HEK293 (cell line): ENCODE measurements around the gene RFK.

Experiments
- CTCF ChIA-PET: fragments of 350-600 bp; formaldehyde crosslinking; extraction: SDS; loops from one replicate; lab custom pipeline; 2021; ENCODE audit warnings: antibody characterized with exemption; lab: Yijun Ruan, JAX
- POLR2A ChIA-PET: fragments of 300-600 bp; formaldehyde crosslinking; extraction: SDS; loops from one replicate; lab custom pipeline; 2020; ENCODE audit warnings: antibody characterized with exemption, inconsistent platforms; lab: Yijun Ruan, JAX
- H3K27ac ChIP-seq: fragments of 200-500 bp; sonication (Bioruptor generic); 2 replicates; pipeline ENCODE4 v1.5.1; 2014; ENCODE audit warnings: low read depth, low read length, control low read depth, inconsistent platforms; ENCODE audit errors: extremely low read depth
- H3K36me3 ChIP-seq, 2 experiments: fragments of 200-500 bp in 1 of 2; sonication (Bioruptor generic) in 1 of 2; 1 replicate in 1 of 2; 2 replicates in 1 of 2; pipeline ENCODE4 v1.5.1; 2014 to 2017; ENCODE audit warnings: inconsistent platforms in 2 of 2, low read length in 2 of 2; ENCODE audit not compliant: control insufficient read depth in 2 of 2, insufficient read depth in 1 of 2
- H3K4me1 ChIP-seq: fragments of 200-500 bp; sonication (Bioruptor generic); 2 replicates; pipeline ENCODE4 v1.5.1; 2014; ENCODE audit warnings: mild to moderate bottlenecking, low read length, inconsistent platforms; ENCODE audit not compliant: control insufficient read depth, insufficient read depth
- H3K4me3 ChIP-seq: 2 replicates; pipeline ENCODE4 v1.5.1; 2011; ENCODE audit warnings: low read depth, mild to moderate bottlenecking, control low read depth, low read length, moderate library complexity
- H3K9me3 ChIP-seq: fragments of 200-500 bp; sonication (Bioruptor generic); 2 replicates; pipeline ENCODE4 v1.5.1; 2014; ENCODE audit warnings: low read depth, low read length, inconsistent platforms; ENCODE audit not compliant: control insufficient read depth, insufficient read depth
- ATF2 ChIP-seq: fragments of 450-650 bp; formaldehyde crosslinking; IDR thresholded peaks from 2 replicates; pipeline ENCODE4 v1.5.1; 2016; ENCODE audit warnings: missing biosample characterization, missing genetic modification characterization, low read depth
- BCL11A ChIP-seq: fragments of 450-650 bp; formaldehyde crosslinking; IDR thresholded peaks from 2 replicates; pipeline ENCODE4 v1.5.1; 2016; ENCODE audit warnings: low read depth, missing biosample characterization, missing genetic modification characterization
- BCL11B ChIP-seq: fragments of 450-650 bp; formaldehyde crosslinking; IDR thresholded peaks from 2 replicates; pipeline ENCODE4 v1.5.1; 2016; ENCODE audit warnings: low read depth, missing biosample characterization, missing genetic modification characterization
- GLIS2 ChIP-seq: fragments of 450-650 bp; formaldehyde crosslinking; IDR thresholded peaks from 2 replicates; pipeline ENCODE4 v1.5.1; 2016; ENCODE audit warnings: missing biosample characterization, missing genetic modification characterization
- HOXA7 ChIP-seq: sonication (generic); formaldehyde crosslinking; IDR thresholded peaks from 2 replicates; pipeline ENCODE4 v1.8.1; 2022; ENCODE audit warnings: missing genetic modification reagents, borderline replicate concordance
- KLF7 ChIP-seq: fragments of 450-650 bp; formaldehyde crosslinking; IDR thresholded peaks from 2 replicates; pipeline ENCODE4 v1.5.1; 2016; ENCODE audit warnings: missing biosample characterization, missing genetic modification characterization, borderline replicate concordance
- OVOL3 ChIP-seq: fragments of 450-650 bp; formaldehyde crosslinking; IDR thresholded peaks from 2 replicates; pipeline ENCODE4 v1.5.1; 2016; ENCODE audit warnings: missing biosample characterization, missing genetic modification characterization
- SCRT1 ChIP-seq: fragments of 450-650 bp; formaldehyde crosslinking; IDR thresholded peaks from 2 replicates; pipeline ENCODE4 v1.5.1; 2016; ENCODE audit warnings: missing biosample characterization, missing genetic modification characterization, borderline replicate concordance
- ZBTB10 ChIP-seq: fragments of 450-650 bp; formaldehyde crosslinking; IDR thresholded peaks from 2 replicates; pipeline ENCODE4 v1.5.1; 2016; ENCODE audit warnings: missing biosample characterization, missing genetic modification characterization
- ZBTB20 ChIP-seq: fragments of 450-650 bp; formaldehyde crosslinking; IDR thresholded peaks from 2 replicates; pipeline ENCODE4 v1.5.1; 2016; ENCODE audit warnings: missing biosample characterization, missing genetic modification characterization
- ZNF133 ChIP-seq: fragments of 450-650 bp; formaldehyde crosslinking; IDR thresholded peaks from 2 replicates; pipeline ENCODE4 v1.5.1; 2016; ENCODE audit warnings: missing biosample characterization, missing genetic modification characterization
- ZNF138 ChIP-seq: fragments of 450-650 bp; formaldehyde crosslinking; IDR thresholded peaks from 2 replicates; pipeline ENCODE4 v1.5.1; 2016; ENCODE audit warnings: missing biosample characterization, missing genetic modification characterization, borderline replicate concordance
- ZNF266 ChIP-seq: fragments of 450-650 bp; formaldehyde crosslinking; IDR thresholded peaks from 2 replicates; pipeline ENCODE4 v1.5.1; 2016; ENCODE audit warnings: missing biosample characterization, missing genetic modification characterization, low read depth
- ZNF341 ChIP-seq: fragments of 450-650 bp; formaldehyde crosslinking; IDR thresholded peaks from 2 replicates; pipeline ENCODE4; 2016; ENCODE audit warnings: low read depth, missing biosample characterization, missing genetic modification characterization
- ZNF416 ChIP-seq: fragments of 450-650 bp; formaldehyde crosslinking; IDR thresholded peaks from 2 replicates; pipeline ENCODE4 v1.5.1; 2016; ENCODE audit warnings: missing biosample characterization, missing genetic modification characterization
- ZNF518A ChIP-seq: fragments of 450-650 bp; formaldehyde crosslinking; conservative IDR thresholded peaks from 2 replicates; pipeline ENCODE4 v1.5.1; 2016; ENCODE audit warnings: low read depth, missing biosample characterization, missing genetic modification characterization
- ZNF571 ChIP-seq: fragments of 450-650 bp; formaldehyde crosslinking; IDR thresholded peaks from 2 replicates; pipeline ENCODE4 v1.5.0; 2017; ENCODE audit warnings: missing biosample characterization, missing genetic modification characterization
- ZNF645 ChIP-seq: fragments of 450-650 bp; formaldehyde crosslinking; IDR thresholded peaks from 2 replicates; pipeline ENCODE4; 2016; ENCODE audit warnings: missing biosample characterization, missing genetic modification characterization
- ZSCAN23 ChIP-seq: fragments of 450-650 bp; formaldehyde crosslinking; IDR thresholded peaks from 2 replicates; pipeline ENCODE4 v1.5.1; 2016; ENCODE audit warnings: missing biosample characterization, missing genetic modification characterization
- TF ChIP-seq, protein P1 (sequence below): fragments of 450-650 bp; formaldehyde crosslinking; IDR thresholded peaks from 2 replicates; pipeline ENCODE4 v1.5.1; 2017; ENCODE audit warnings: missing biosample characterization, missing genetic modification characterization
- TF ChIP-seq, protein P2 (sequence below): fragments of 450-650 bp; formaldehyde crosslinking; IDR thresholded peaks from 2 replicates; pipeline ENCODE4 v1.5.1; 2016; ENCODE audit warnings: missing biosample characterization, missing genetic modification characterization

RFK gene

DNA sequence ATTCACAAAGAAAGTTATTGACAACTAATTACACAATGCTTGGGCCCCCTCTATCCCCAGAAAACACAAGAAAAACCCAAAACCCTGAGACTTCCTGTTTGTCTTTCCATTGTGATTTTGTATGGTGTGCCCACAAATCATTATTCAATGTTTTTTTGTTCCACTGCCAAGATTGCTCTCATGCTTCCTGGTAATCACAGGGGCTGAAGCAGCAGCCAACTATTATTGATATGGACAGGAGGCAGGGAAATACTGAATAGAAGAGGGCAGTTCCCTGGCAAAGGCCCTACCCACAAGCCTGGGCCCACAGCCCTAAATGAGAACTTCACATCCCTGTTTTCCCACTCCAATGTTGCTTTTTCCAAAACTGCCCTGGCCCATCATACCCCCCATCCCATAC is 21.5 kb upstream of the RFK start (continued):
- no peak for TF ChIP-seq ZNF518A (tag by site-specific recombination)
- TF ChIP-seq ZSCAN23: no peak
- no peak for TF ChIP-seq HOXA7 (CRISPR knock-in tag)
- no peak for TF ChIP-seq BCL11B (tag by site-specific recombination)
- no peak for TF ChIP-seq ZBTB20 (tag by site-specific recombination)
- no peak for TF ChIP-seq SCRT1 (tag by site-specific recombination)
- TF ChIP-seq ZNF266 (tag by site-specific recombination): no peak
- no peak for TF ChIP-seq ZBTB10 (tag by site-specific recombination)
- no peak for TF ChIP-seq ATF2 (tag by site-specific recombination)
- no peak for TF ChIP-seq ZNF571 (tag by site-specific recombination)
- TF ChIP-seq, protein P1, sequence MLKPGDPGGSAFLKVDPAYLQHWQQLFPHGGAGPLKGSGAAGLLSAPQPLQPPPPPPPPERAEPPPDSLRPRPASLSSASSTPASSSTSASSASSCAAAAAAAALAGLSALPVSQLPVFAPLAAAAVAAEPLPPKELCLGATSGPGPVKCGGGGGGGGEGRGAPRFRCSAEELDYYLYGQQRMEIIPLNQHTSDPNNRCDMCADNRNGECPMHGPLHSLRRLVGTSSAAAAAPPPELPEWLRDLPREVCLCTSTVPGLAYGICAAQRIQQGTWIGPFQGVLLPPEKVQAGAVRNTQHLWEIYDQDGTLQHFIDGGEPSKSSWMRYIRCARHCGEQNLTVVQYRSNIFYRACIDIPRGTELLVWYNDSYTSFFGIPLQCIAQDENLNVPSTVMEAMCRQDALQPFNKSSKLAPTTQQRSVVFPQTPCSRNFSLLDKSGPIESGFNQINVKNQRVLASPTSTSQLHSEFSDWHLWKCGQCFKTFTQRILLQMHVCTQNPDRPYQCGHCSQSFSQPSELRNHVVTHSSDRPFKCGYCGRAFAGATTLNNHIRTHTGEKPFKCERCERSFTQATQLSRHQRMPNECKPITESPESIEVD (tag by site-specific recombination): no peak
- no peak for TF ChIP-seq KLF7 (tag by site-specific recombination)
- no peak for TF ChIP-seq ZNF133 (tag by site-specific recombination)
- TF ChIP-seq ZNF138 (tag by site-specific recombination): no peak
- no peak for TF ChIP-seq OVOL3 (tag by site-specific recombination)
- TF ChIP-seq ZNF416 (tag by site-specific recombination): no peak
- TF ChIP-seq, all 188 proteins: peak for 0

DNA sequence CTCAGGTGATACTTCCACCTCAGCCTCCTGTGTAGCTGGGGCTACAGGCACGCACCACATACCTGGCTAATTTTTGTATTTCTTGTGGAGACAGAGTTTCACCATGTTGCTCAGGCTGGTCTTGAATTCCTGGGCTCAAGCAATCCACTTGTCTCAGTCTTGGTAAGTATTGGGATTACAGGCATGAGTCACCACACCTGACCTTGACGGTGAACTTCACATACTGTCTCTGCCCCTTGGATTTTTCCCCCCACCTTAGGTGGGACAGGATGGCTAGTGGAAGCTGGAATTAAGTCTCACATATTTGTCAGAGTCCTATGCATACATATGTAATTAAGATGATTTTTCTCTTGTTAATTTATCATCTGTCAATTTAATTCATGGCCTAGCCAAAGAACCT is 20.9 kb upstream of the RFK start:
- H3K27ac ChIP-seq: no peak overlapping the region
- TF ChIP-seq, protein P2, sequence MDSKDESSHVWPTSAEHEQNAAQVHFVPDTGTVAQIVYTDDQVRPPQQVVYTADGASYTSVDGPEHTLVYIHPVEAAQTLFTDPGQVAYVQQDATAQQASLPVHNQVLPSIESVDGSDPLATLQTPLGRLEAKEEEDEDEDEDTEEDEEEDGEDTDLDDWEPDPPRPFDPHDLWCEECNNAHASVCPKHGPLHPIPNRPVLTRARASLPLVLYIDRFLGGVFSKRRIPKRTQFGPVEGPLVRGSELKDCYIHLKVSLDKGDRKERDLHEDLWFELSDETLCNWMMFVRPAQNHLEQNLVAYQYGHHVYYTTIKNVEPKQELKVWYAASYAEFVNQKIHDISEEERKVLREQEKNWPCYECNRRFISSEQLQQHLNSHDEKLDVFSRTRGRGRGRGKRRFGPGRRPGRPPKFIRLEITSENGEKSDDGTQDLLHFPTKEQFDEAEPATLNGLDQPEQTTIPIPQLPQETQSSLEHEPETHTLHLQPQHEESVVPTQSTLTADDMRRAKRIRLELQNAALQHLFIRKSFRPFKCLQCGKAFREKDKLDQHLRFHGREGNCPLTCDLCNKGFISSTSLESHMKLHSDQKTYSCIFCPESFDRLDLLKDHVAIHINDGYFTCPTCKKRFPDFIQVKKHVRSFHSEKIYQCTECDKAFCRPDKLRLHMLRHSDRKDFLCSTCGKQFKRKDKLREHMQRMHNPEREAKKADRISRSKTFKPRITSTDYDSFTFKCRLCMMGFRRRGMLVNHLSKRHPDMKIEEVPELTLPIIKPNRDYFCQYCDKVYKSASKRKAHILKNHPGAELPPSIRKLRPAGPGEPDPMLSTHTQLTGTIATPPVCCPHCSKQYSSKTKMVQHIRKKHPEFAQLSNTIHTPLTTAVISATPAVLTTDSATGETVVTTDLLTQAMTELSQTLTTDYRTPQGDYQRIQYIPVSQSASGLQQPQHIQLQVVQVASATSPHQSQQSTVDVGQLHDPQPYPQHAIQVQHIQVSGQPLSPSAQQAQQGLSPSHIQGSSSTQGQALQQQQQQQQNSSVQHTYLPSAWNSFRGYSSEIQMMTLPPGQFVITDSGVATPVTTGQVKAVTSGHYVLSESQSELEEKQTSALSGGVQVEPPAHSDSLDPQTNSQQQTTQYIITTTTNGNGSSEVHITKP (tag by site-specific recombination): no peak
- TF ChIP-seq BCL11A (tag by site-specific recombination) (no peak), ZNF645 (tag by site-specific recombination) (no peak), ZNF341 (no peak), GLIS2 (tag by site-specific recombination) (no peak)
- TF ChIP-seq, all 188 proteins: peak for 0
- Histone ChIP-seq H3K36me3 (no peaks in the 10 kb centered on the region), H3K4me3 (no peak overlapping the region), H3K4me1 (no peaks in the 10 kb centered on the region), H3K9me3 (no peaks in the 10 kb centered on the region)
- ChIA-PET CTCF (interaction anchor here (0.9 kb wide), 3 partner anchors 8 to 243 kb away, joined by 3 to 4 read pairs (median 3); no protein-coding TSS in a partner anchor), POLR2A (interaction anchor here (0.7 kb wide), 1 partner anchor 21 kb away, joined by 3 read pairs; the partner anchor contains the start of gene RFK)
